SKM-1 (cell line): ENCODE results near the gene TRRAP.

Experiments used
- DNase-seq: peaks from one replicate; lab custom pipeline; 2025; ENCODE audit not compliant: unreplicated experiment; lab: John Stamatoyannopoulos, UW

TRRAP gene

DNA sequence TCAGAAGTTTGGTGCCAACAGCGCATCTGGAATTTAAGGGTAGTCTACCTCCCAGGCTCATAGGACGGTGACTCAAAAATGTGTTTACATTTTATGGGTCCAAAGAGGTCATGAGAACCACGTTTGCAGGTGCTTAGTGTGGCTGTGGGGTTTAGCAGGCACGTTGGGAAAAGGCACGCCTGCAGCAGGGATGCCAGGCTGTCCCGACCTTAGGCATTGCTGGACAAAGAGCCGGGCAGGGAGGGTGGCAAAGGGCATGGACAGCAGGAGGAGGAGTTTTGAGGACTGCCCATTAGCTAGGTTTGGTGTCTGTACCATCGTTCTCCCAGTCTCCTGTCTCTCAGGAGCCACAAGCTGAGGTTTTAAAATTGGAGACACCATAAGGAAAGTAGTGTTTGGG lies 104.4 kb downstream of the TRRAP start:
- DNase-seq = no peak

DNA sequence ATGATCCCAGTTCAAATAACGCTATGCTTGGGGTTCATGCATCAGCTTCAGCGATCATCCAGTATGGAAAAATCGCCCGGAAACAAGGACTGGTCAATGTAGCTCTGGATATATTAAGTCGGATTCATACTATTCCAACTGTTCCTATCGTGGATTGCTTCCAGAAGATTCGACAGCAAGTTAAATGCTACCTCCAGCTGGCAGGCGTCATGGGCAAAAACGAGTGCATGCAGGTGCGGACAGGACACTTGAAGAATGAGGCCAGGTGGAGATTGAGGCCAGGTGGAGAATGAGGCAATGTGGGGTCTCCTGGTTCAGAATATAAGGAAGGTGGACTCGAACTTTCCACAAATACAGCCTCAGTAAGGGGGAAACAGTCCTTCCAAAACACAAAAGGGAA lies 105.8 kb downstream of the TRRAP start:
- DNase-seq = no peak

DNA sequence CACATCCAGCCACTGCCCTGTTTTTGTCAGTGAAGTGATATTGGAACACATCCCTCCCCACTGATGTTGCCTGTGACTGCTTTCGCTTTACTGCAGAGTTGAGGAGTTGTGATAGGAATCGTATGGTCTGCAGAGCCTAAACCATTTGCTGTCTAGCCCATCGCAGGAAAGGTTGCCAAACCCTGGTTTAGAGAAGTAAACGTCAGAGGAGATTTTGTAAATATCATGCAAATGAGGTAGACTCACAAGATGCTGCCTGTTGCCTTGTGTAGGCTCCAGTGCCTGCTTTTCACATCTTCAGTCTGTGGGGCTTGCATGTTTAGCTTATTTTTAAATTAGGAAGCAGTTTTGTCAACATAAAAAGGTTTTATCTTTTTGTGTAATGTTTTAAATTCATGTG lies 107.1 kb downstream of the TRRAP start:
- no peak for DNase-seq

DNA sequence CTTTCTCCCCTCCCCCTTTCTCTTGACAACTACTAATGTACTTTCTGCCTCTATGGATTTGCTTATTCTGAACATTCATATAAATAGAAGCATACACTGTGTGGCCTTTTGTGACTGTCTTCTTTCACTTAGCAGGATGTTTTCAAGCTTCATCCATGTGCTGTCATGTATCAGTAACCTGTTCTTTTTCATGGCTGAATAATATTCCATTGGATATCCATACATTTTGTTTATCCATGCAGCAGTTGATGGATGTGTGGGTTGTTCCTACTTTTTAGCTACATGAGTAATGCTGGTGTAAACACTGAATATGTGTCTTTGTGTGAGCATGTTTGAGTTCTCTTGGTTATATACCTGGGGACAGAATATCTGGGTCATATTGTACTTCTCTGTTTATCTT lies 107.6 kb downstream of the TRRAP start:
- DNase-seq = no peak

DNA sequence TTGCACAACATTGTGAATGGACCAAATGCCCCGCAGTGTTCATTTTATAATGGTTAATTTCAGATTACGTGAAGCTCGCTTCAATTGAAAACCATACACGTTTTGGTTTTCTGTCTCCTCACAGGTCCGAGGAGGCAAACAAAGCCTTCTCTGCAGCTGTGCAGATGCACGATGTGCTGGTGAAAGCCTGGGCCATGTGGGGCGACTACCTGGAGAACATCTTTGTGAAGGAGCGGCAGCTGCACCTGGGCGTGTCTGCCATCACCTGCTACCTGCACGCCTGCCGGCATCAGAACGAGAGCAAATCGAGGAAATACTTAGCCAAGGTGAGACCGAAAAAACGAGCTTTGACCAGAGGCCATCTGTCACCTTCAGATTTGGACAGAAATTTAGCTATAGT lies 110.3 kb downstream of the TRRAP start:
- DNase-seq = no peak

DNA sequence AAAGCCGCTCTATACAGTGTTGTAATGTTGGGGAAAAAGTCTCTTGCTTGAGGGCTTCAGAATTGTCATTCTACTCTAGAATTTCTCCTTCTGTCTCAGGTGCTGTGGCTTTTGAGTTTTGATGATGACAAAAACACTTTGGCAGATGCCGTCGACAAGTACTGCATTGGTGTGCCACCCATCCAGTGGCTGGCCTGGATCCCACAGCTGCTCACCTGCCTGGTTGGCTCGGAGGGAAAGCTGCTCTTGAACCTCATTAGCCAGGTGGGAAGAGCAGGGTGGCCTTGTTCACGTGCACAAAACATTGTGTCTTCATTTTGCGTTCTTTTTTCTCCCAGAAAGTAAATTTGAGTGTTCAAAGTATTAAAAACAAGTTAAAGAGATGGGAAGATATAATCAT lies 112.0 kb downstream of the TRRAP start:
- DNase-seq = no peak

DNA sequence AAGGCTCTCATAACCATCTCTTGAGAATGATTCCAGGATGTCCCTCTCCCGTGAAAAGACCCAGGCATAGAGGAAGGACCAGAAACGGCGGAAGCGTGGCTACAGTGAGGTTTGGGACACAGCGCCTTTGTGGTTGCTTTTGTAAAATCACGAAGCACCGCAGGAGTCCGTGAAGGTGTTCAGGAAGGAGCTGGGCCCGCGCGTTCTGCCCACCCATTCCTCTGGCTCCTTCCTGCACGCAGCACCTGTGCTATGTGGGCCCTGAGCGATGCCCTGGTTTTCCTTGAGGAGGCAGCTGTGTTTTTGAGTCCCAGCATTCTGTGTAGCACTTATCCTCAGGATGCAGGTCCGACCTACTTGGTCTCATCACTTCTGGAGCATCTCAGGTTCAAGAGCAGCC lies 112.8 kb downstream of the TRRAP start:
- DNase-seq = no peak

DNA sequence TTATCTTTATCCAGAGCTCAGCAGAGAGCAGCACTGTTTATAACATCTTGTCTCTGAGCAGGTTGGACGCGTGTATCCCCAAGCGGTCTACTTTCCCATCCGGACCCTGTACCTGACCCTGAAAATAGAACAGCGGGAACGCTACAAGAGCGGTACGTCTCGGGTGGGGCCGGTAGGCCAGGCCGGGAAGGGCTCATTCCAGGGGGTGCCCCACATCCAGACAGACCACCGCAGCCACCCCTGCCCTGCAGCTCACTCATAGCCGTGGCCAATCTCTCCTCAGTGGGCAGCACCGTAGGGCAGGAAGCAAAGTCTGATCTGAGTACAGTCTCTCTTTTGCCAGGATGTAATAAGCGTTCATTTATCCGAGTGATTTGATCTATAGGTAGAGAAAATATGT lies 113.7 kb downstream of the TRRAP start:
- no peak for DNase-seq

DNA sequence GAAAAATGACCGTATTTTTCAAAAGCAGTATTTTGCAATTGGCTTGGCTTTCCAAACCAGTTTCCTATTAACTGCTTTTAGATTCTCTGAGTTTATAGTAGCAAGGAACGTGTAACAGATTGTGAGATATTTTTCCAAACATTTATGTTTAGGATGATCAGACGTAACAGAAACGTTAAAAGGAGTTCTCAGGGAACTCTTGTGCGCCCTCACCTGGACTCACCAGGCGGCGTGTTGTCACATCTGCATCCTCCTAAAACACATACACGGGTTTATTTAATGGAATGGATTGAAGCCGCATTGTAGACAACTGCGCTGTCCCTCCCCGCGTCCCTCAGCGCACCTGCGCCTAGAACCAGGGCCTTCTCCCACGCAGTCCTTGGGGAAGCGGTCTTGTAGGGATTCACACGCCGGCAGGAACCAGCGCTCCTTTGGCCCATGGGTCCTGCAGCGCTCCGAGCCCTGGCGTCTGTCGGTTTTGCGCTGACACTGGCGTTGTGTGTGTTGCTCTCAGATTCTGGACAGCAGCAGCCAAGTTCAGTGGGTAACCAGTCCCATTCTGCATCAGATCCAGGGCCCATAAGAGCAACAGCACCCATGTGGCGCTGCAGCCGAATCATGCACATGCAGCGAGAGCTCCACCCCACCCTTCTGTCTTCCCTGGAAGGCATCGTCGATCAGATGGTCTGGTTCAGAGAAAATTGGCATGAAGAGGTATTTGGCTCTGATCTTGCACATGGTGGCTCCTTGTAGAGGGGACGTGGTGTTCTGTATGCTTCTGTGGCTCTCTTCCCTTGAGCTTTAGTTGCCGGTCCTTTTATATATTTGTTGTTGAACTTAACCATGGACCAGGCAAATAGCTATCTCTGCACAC lies 114.9 kb downstream of the TRRAP start:
- DNase-seq = no peak

DNA sequence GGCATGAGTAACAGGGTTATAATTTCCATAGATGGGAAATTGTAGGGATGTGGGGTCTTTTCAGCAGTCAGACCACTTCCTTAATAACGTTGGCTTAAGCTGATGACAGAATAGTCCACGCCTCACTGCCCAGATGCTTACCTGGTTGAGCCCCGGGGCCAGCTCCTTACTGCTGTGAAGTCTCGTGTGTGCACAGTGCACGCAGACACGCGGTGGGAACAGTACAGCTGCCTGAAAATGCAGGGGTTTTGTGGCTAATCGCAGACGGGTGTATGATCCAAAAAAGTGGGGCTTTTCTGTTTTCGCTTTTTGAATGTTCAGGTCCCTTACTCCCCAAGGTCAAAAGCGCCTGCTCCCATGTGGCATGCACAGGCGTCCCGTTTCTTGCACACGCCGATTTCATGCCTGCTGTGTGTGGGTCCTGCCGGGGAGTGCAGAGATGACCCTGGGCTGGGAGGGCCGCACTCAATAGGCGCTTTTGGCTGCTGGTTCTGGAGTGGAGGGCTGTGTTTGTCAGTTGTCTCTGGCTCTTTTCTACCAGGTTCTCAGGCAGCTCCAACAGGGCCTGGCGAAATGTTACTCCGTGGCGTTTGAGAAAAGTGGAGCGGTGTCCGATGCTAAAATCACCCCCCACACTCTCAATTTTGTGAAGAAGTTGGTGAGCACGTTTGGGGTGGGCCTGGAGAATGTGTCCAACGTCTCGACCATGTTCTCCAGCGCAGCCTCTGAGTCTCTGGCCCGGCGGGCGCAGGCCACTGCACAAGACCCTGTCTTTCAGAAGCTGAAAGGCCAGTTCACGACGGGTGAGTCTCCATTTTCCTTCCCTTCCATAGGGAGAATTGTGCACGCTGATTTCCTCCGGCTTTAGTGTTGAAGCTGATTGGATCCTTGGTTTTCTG lies 116.0 kb downstream of the TRRAP start:
- no peak for DNase-seq

DNA sequence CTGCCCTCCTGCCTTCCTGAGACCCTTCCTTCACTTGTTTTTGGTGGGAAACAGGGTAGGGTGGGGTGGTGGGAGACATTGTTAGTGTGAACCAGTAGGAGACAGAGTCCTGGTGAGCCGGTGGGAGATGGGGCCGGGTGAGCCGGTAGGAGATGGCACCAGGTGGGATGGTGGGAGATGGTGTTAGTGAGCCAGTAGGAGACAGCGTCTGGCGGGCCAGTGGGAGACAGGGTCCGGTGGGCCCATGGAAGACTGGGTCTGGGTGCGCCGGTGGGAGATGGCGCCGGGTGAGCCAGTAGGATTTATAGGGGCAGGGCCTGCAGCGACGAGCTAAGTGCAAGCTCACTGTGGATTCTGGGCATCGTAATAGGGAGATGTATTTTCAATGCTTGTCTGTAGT lies 116.8 kb downstream of the TRRAP start:
- DNase-seq = no peak

DNA sequence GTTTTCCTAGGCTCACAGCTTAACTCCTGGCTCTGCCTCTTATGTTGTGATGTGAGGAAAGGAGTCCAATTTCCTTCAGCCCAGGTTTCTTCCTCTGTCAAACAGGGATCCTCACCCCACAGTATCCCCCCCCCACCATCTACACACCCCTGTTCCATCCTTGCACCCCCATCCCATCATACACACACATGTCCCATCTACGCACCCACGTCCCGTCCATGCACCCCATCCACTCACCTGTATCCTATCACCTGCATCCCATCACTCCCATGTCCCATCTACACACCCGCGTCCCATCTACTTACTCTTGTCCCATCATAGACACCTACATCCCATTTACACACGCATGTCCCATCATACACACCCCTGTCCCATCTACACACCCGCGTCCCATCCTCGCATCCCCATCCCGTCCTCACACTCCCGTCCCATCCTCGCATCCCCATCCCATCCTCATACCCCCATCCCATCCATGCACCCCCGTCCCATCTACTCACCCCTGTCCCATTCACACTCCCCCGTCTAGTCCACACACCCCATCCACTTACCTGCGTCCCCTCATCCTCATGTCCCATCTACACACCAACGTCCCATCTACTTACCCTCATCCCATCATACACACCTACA lies 117.3 kb downstream of the TRRAP start:
- DNase-seq = no peak

DNA sequence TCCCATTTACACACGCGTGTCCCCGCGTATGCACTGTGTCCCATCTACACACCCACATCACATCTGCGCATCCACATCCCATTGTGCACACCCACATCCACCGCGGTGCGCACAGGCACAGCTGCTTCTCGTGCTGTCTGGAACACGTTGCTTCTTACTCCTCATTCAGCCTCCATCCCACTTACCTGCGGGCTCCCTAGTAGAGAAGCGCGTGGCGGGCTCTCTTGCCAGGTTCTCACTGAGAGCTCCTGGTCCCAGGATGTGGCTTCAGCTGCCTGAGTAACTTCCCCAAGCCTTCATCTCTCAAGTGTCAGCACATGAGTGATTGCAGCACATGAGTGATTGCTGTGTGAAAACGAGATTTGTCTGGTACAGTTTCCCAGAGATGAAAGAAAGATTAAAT lies 117.8 kb downstream of the TRRAP start:
- no peak for DNase-seq

DNA sequence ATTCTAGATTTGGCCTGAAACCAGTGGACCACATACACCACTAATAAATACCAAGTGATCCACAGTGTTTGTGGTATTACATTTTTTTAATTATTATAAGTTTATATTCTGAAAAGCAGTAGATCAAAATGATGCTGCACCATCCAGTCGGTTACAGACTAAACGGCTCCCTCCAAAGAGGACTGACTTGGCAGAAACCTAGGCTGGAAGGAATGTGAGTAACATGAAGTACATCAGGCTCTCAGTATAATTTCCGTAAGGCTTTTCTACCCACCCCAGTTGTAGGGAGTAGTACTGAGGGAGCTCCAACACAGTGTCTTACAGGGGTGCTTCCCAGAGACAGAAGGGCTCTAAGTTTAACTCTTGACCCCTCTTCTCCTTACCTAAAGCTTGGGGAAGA lies 119.5 kb downstream of the TRRAP start:
- no peak for DNase-seq

DNA sequence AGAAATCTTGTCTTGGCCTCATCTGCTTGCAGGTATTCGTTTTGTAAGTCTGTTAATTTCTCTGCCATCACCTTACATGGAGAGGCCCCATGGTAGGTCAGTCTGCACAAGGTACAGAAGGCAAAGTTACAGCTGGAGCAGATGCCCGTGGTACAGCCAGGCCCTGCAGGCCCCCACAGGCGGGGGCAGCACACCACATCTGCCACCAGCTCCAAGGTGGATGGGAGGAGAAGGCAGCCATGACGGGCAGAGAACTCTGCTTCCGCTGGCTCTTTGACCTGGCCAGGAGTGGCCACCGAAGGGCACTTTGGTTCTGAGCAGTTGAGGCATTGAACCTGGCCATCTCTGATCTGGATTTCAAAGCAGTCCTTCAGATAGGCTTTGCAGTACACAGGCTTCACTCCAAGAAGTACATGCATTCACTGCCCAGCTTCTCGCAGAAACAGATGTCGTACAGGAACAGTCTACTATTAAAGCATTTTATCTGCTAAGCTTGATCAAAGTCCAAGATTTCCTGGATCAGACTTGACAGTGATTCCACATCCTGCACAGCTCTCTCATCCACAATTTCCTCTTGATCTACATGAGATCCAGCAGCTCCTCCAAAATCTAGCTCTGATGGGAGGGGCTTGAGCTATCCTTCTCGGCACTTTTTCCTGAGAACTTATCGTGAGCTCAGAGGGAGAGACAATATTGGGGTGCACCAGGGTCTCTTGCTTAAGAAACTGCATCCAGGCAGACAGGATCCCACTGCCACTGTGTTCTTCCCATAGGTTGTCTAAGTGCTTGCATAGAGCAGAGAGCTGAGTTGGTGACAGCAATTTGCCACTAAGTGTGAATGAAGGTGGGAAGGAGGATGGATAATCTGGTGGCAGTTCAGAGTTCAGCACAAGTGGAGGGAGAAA lies 120.7 kb downstream of the TRRAP start:
- no peak for DNase-seq

DNA sequence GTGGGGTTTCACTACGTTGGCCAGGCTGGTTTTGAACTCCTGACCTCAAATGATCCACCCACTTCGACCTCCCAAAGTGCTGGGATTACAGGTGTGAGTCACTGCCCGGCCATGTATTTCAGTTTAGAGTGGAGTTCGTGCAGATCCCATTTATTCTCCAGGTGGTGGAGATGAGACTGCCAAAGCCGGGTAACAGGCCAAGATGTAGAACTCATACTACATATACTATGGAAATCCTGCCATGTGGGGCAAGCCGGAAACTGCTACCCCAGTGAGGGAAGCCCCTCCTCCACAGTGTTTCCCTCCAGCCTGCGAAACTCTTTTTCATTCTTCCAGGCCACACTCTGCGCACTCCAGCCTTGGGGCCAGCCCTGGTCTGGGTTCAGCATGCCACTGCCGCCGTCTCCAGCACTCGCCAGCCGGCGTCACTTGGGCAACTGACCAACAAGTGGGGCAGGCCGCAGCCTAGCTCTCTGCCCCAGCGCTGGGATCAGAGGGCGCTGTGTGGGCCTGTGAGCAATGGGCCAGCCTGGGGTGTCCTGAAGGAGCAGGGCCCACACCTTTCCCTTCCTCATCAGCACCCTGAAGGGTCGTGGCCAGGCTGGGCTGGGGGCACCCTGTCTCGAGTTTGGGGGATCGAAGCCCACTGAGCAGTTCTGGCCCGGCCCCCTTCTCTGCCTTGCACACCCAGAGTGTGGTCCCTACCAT lies 122.0 kb downstream of the TRRAP start:
- no peak for DNase-seq

DNA sequence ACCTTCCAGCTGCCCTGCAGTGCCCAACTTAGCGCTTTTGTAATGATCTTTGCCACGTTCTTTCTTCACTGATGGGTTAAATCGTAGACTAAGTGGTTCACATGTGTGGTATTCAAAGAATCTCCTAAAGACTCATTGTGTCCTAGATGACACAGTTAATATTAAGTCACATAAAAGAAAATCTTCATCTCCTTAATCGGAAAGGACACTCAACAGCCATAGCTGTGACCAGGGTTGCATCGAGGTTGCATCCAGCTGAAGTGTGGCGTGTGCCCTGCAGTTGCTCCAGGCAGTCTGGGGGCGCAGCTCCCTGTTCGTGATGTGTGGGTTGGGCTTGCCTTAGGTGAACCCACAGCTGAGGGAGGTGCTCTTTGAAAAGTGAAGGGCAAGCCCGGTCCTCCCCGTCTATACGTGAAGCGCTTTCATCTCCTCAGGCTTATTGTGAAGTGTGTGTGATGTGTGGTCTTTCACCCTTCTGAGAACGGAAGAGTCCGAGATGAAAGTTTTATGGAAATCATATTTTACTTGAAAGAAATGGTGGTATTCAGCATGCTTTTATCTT lies 122.7 kb downstream of the TRRAP start:
- no peak for DNase-seq

DNA sequence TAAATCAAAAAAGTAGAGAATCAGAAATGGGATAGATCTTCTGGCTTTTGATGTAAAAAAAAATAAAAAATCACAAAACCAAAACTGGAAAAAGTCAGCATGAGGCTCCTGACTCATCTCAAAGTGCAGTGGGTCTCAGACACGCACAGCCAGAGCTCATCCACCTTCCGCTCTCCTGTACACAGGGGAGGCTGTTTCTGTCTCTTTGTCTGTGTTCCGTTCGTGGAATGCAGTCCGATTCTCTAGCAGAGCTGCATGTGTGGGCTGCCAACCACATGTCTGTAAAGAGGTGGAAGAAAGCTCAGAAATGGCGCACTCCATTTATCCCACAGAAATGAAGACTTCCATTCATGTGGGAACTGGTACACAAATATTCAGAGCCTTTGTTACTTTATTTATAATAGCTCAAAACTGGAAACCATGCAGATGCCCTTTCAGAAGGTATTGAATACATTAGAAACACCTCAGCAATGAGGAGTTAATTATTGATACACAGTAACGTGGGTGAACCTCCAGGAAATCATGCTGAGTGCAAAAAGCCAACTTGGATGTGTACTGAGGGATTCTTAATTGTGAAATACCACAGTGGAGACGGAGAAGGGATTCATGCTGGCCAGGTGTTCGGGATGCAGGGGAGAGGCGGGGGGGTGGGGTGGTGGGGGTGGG lies 123.3 kb downstream of the TRRAP start:
- no peak for DNase-seq

DNA sequence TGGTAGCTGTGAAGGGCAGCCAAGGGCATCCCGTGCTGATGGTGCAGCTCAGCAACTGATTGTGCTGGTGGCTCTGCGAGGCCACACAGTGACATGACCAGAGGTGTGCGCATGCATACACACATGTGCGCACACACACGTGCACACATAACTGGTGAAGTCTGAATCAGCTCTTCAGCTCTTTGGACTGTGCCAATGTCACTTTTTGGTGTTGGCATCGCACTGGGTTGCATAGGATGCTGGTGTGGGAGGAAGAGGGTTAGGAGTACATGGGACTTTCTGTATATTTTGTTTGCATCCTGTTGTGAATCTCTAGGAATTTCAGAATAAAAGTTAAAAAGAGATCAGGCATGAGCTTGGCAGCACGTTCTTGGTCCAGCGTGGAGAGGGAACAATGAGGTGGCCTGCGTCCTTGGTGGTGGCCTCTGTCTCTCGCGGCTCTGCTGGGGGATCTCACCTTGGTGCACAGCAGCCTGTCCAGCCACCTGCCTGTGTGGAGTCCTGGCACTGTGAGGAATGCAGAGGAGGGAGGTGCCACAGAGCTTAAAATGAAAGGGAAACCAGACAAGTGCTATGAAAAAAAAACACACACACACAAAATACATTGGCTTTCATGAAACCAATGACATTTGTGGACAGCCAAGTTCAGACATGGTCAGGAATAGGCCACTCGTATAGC lies 124.0 kb downstream of the TRRAP start:
- DNase-seq = no peak
